HepG2 (cell line): ENCODE data around the gene RPL18. TPM values are rescaled to one million over a fixed set of nuclear protein-coding genes. Genes with fewer than 3 reads are reported as not detected.

ENCODE experiments used
- ATF7-NPFF ChIP-seq: sonication (generic); formaldehyde crosslinking; IDR thresholded peaks from 2 replicates; pipeline ENCODE4 v1.8.1; 2023; ENCODE audit warnings: mild to moderate bottlenecking, low read depth, missing genetic modification reagents, moderate library complexity
- CCAR2 ChIP-seq: fragments of 200-400 bp; formaldehyde crosslinking; optimal IDR thresholded peaks from 2 replicates; pipeline ENCODE3; 2018; ENCODE audit warnings: low read depth, mild to moderate bottlenecking, low read length, moderate library complexity
- DMAP1 ChIP-seq: IDR thresholded peaks from 2 replicates; pipeline ENCODE4 v1.6.1; 2016
- MED8 ChIP-seq: sonication (generic); formaldehyde crosslinking; IDR thresholded peaks from 2 replicates; pipeline ENCODE4 v1.8.1; 2023; ENCODE audit warnings: mild to moderate bottlenecking, missing genetic modification reagents; ENCODE audit not compliant: insufficient replicate concordance
- NCOA2 ChIP-seq: sonication (generic); formaldehyde crosslinking; IDR thresholded peaks from 2 replicates; pipeline ENCODE4 v1.8.0; 2022; ENCODE audit warnings: inconsistent platforms
- RAD21 ChIP-seq: fragments of 450-650 bp; formaldehyde crosslinking; IDR thresholded peaks from 2 replicates; pipeline ENCODE4 v1.5.0; 2020; ENCODE audit warnings: mild to moderate bottlenecking
- ZBTB1 ChIP-seq: sonication (generic); formaldehyde crosslinking; IDR thresholded peaks from 2 replicates; pipeline ENCODE4 v1.4.0; 2020; ENCODE audit warnings: missing genetic modification reagents, borderline replicate concordance
- ZBTB7A ChIP-seq: sonication (generic); formaldehyde crosslinking; IDR thresholded peaks from 2 replicates; pipeline ENCODE4 v1.8.0; 2022; ENCODE audit warnings: mild to moderate bottlenecking, missing genetic modification reagents
- ZNF20 ChIP-seq: sonication (generic); formaldehyde crosslinking; IDR thresholded peaks from 2 replicates; pipeline ENCODE4 v1.4.0; 2020; ENCODE audit warnings: mild to moderate bottlenecking, moderate library complexity, missing genetic modification reagents
- ZNF33A ChIP-seq: sonication (generic); formaldehyde crosslinking; IDR thresholded peaks from 2 replicates; pipeline ENCODE4 v1.5.1; 2020; ENCODE audit warnings: missing genetic modification reagents, mild to moderate bottlenecking, moderate library complexity, borderline replicate concordance
- ZNF883 ChIP-seq: sonication (generic); formaldehyde crosslinking; IDR thresholded peaks from 2 replicates; pipeline ENCODE4 v1.5.1; 2020; ENCODE audit warnings: mild to moderate bottlenecking, missing genetic modification reagents; ENCODE audit errors: not compliant biosample characterization
- polyA plus RNA-seq, 8 experiments: library from polyadenylated mRNA; depleted of rRNA in 3 of 8; stranded (reverse) in 7 of 8; unstranded in 1 of 8; fragments of >200 nt; fragmentation: Illumina TruSeq in 4 of 8; extraction: Trizol in 4 of 8; gene quantifications; 2 replicates each; pipeline versions ENCODE4 v1.2.1 to v1.2.3, GENCODE V29; 2011 to 2016; ENCODE audit warnings: low read depth in 4 of 8, missing spikeins in 1 of 8, mixed read lengths in 1 of 8; ENCODE audit not compliant: insufficient read depth in 1 of 8
- total RNA-seq, 5 experiments: library from RNA; depleted of rRNA; stranded (reverse); fragments of >200 nt; fragmentation: Illumina TruSeq; extraction: Trizol; gene quantifications; 2 replicates each; pipeline ENCODE4 v1.2.3, GENCODE V29; 2016; ENCODE audit warnings: low read depth in 1 of 5
- TF ChIP-seq, protein P1 (sequence below): sonication (generic); formaldehyde crosslinking; IDR thresholded peaks from one replicate; pipeline ENCODE4 v1.5.1; 2020; ENCODE audit warnings: mild to moderate bottlenecking, missing genetic modification reagents; ENCODE audit errors: not compliant biosample characterization
- TF ChIP-seq, protein P2 (sequence below): sonication (generic); formaldehyde crosslinking; IDR thresholded peaks from 2 replicates; pipeline ENCODE4 v1.4.0; 2020; ENCODE audit warnings: mild to moderate bottlenecking, missing genetic modification reagents

Gene RPL18
- total and polyA plus RNA-seq, 2 of the 13 experiments (the other 11 are each of a cell fraction or from before 2014, with no cell fraction given): 1,485 to 1,639 TPM

DNA sequence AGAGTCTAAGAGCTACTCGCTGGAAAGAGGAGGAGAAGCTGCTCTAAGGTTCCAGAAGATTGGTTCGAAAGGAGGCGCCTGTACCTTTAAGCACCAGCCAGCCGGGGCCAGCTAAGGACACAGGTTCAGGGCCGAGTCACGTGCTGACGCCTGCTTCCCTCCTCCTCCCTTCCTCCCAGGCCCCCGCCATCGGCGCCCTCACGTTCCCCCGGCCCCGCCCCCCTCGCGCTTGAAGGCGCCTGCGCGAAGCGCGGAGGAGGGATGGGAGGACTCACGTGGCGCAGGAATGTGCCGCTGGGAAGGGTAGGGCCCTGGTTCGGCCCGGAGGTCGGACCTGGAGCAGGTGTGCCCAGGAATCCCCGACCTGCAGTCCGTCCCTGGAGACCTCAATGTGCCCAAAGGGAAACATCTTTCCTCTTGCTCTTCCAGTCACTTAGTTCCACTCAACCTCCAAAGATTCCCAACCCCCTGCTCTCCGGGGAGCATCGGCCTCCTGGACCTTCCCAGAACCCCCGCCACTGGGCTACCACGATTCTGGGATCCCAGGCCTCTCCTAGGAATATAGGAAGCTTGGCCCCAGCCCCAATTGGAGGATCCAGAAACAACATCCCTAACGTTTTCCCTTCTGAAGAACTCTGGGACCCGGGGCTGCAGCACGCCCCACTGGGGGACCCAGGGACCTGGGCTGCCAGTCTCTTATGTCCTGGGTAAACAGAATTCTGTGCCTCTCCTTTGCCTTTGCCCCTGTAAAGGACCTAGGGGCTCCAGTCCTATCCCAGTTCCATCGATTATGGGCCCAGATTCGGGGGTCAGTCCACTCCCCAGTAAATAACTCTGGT is 15.7 kb upstream of the RPL18 start (continued):
- TF ChIP-seq, protein P1, sequence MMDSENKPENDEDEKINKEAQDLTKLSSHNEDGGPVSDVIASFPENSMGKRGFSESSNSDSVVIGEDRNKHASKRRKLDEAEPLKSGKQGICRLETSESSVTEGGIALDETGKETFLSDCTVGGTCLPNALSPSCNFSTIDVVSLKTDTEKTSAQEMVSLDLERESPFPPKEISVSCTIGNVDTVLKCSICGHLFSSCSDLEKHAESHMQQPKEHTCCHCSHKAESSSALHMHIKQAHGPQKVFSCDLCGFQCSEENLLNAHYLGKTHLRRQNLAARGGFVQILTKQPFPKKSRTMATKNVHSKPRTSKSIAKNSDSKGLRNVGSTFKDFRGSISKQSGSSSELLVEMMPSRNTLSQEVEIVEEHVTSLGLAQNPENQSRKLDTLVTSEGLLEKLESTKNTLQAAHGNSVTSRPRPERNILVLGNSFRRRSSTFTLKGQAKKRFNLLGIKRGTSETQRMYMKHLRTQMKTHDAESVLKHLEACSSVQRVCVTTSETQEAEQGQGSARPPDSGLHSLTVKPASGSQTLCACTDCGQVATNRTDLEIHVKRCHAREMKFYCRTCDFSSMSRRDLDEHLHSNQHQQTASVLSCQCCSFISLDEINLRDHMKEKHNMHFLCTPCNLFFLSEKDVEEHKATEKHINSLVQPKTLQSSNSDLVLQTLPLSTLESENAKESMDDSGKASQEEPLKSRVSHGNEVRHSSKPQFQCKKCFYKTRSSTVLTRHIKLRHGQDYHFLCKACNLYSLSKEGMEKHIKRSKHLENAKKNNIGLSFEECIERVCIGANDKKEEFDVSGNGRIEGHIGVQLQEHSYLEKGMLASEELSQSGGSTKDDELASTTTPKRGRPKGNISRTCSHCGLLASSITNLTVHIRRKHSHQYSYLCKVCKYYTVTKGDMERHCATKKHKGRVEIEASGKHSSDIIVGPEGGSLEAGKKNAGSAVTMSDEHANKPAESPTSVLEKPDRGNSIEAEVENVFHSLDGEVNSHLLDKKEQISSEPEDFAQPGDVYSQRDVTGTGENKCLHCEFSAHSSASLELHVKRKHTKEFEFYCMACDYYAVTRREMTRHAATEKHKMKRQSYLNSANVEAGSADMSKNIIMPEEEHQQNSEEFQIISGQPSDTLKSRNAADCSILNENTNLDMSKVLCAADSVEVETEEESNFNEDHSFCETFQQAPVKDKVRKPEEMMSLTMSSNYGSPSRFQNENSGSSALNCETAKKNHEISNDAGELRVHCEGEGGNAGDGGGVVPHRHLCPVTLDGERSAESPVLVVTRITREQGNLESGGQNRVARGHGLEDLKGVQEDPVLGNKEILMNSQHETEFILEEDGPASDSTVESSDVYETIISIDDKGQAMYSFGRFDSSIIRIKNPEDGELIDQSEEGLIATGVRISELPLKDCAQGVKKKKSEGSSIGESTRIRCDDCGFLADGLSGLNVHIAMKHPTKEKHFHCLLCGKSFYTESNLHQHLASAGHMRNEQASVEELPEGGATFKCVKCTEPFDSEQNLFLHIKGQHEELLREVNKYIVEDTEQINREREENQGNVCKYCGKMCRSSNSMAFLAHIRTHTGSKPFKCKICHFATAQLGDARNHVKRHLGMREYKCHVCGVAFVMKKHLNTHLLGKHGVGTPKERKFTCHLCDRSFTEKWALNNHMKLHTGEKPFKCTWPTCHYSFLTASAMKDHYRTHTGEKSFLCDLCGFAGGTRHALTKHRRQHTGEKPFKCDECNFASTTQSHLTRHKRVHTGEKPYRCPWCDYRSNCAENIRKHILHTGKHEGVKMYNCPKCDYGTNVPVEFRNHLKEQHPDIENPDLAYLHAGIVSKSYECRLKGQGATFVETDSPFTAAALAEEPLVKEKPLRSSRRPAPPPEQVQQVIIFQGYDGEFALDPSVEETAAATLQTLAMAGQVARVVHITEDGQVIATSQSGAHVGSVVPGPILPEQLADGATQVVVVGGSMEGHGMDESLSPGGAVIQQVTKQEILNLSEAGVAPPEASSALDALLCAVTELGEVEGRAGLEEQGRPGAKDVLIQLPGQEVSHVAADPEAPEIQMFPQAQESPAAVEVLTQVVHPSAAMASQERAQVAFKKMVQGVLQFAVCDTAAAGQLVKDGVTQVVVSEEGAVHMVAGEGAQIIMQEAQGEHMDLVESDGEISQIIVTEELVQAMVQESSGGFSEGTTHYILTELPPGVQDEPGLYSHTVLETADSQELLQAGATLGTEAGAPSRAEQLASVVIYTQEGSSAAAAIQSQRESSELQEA (CRISPR knock-in tag): no peak
- no peak for TF ChIP-seq ZNF33A (CRISPR knock-in tag)
- peak; percentile 65 for TF ChIP-seq NCOA2 (CRISPR knock-in tag)
- no peak for TF ChIP-seq RAD21 (CRISPR knock-in tag)
- no peak; the same call in 1 of the 2 replicates for TF ChIP-seq ZBTB7A (CRISPR knock-in tag)
- peak; percentile 80 for TF ChIP-seq ATF7-NPFF (CRISPR knock-in tag)
- TF ChIP-seq CCAR2: no peak
- TF ChIP-seq ZNF20 (CRISPR knock-in tag): no peak
- TF ChIP-seq ZNF883 (CRISPR knock-in tag): peak; percentile 30
- TF ChIP-seq ZBTB1 (CRISPR knock-in tag): no peak
- TF ChIP-seq, protein P2, sequence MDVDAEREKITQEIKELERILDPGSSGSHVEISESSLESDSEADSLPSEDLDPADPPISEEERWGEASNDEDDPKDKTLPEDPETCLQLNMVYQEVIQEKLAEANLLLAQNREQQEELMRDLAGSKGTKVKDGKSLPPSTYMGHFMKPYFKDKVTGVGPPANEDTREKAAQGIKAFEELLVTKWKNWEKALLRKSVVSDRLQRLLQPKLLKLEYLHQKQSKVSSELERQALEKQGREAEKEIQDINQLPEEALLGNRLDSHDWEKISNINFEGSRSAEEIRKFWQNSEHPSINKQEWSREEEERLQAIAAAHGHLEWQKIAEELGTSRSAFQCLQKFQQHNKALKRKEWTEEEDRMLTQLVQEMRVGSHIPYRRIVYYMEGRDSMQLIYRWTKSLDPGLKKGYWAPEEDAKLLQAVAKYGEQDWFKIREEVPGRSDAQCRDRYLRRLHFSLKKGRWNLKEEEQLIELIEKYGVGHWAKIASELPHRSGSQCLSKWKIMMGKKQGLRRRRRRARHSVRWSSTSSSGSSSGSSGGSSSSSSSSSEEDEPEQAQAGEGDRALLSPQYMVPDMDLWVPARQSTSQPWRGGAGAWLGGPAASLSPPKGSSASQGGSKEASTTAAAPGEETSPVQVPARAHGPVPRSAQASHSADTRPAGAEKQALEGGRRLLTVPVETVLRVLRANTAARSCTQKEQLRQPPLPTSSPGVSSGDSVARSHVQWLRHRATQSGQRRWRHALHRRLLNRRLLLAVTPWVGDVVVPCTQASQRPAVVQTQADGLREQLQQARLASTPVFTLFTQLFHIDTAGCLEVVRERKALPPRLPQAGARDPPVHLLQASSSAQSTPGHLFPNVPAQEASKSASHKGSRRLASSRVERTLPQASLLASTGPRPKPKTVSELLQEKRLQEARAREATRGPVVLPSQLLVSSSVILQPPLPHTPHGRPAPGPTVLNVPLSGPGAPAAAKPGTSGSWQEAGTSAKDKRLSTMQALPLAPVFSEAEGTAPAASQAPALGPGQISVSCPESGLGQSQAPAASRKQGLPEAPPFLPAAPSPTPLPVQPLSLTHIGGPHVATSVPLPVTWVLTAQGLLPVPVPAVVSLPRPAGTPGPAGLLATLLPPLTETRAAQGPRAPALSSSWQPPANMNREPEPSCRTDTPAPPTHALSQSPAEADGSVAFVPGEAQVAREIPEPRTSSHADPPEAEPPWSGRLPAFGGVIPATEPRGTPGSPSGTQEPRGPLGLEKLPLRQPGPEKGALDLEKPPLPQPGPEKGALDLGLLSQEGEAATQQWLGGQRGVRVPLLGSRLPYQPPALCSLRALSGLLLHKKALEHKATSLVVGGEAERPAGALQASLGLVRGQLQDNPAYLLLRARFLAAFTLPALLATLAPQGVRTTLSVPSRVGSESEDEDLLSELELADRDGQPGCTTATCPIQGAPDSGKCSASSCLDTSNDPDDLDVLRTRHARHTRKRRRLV (CRISPR knock-in tag): no peak
- TF ChIP-seq MED8: no peak
- peak; percentile 61 for TF ChIP-seq DMAP1
